NCI-H2107 treated with DMSO at 0.1 percent for 48 hours (cell line): ENCODE measurements around the gene GNB1L.

Experiments
- DNase-seq: peaks from one replicate; lab custom pipeline; 2025; ENCODE audit not compliant: unreplicated experiment; lab: John Stamatoyannopoulos, UW

GNB1L gene

GRCh38 chr22:19876314-19876940, 21.8 kb upstream of the GNB1L start:
- no peak for DNase-seq

- no peak for DNase-seq
These were observed 21.0 kb upstream of the GNB1L start for GRCh38 chr22:19875531-19876313.

GRCh38 chr22:19875061-19875530, 20.4 kb upstream of the GNB1L start:
- no peak for DNase-seq

- DNase-seq = peak; percentile 60
These were observed 19.8 kb upstream of the GNB1L start for GRCh38 chr22:19874307-19875060.

- no peak for DNase-seq
These were observed 19.3 kb upstream of the GNB1L start for GRCh38 chr22:19873960-19874306.

- DNase-seq = no peak
These were observed 18.7 kb upstream of the GNB1L start for GRCh38 chr22:19873138-19873959.

- DNase-seq = peak; percentile 15
These were observed 18.1 kb upstream of the GNB1L start for GRCh38 chr22:19872779-19873137.

- DNase-seq = no peak
These were observed 17.4 kb upstream of the GNB1L start for GRCh38 chr22:19871845-19872778.

- no peak for DNase-seq
These were observed 16.6 kb upstream of the GNB1L start for GRCh38 chr22:19871023-19871844.

- no peak for DNase-seq
These were observed 15.7 kb upstream of the GNB1L start for GRCh38 chr22:19870153-19871022.

- no peak for DNase-seq
These were observed 15.0 kb upstream of the GNB1L start for GRCh38 chr22:19869497-19870152.

GRCh38 chr22:19868773-19869471, 14.2 kb upstream of the GNB1L start:
- no peak for DNase-seq

- DNase-seq = no peak
These were observed 13.7 kb upstream of the GNB1L start for GRCh38 chr22:19868333-19868732.

GRCh38 chr22:19867617-19868016, 12.9 kb upstream of the GNB1L start:
- DNase-seq = no peak

- no peak for DNase-seq
These were observed 12.0 kb upstream of the GNB1L start for GRCh38 chr22:19866665-19867009.

GRCh38 chr22:19865141-19865829, 10.6 kb upstream of the GNB1L start:
- DNase-seq = no peak
